ENCODE data around the gene SENP5.
A peak's percentile ranks its signal among the peaks of the same experiment; 100 is the strongest.
"Not testable (repeated sequence)": the region's sequence is repeated elsewhere in the genome, so short reads cannot be mapped to it uniquely, and the experiment has no call there.

Gene SENP5, protein sequence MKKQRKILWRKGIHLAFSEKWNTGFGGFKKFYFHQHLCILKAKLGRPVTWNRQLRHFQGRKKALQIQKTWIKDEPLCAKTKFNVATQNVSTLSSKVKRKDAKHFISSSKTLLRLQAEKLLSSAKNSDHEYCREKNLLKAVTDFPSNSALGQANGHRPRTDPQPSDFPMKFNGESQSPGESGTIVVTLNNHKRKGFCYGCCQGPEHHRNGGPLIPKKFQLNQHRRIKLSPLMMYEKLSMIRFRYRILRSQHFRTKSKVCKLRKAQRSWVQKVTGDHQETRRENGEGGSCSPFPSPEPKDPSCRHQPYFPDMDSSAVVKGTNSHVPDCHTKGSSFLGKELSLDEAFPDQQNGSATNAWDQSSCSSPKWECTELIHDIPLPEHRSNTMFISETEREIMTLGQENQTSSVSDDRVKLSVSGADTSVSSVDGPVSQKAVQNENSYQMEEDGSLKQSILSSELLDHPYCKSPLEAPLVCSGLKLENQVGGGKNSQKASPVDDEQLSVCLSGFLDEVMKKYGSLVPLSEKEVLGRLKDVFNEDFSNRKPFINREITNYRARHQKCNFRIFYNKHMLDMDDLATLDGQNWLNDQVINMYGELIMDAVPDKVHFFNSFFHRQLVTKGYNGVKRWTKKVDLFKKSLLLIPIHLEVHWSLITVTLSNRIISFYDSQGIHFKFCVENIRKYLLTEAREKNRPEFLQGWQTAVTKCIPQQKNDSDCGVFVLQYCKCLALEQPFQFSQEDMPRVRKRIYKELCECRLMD

DNA sequence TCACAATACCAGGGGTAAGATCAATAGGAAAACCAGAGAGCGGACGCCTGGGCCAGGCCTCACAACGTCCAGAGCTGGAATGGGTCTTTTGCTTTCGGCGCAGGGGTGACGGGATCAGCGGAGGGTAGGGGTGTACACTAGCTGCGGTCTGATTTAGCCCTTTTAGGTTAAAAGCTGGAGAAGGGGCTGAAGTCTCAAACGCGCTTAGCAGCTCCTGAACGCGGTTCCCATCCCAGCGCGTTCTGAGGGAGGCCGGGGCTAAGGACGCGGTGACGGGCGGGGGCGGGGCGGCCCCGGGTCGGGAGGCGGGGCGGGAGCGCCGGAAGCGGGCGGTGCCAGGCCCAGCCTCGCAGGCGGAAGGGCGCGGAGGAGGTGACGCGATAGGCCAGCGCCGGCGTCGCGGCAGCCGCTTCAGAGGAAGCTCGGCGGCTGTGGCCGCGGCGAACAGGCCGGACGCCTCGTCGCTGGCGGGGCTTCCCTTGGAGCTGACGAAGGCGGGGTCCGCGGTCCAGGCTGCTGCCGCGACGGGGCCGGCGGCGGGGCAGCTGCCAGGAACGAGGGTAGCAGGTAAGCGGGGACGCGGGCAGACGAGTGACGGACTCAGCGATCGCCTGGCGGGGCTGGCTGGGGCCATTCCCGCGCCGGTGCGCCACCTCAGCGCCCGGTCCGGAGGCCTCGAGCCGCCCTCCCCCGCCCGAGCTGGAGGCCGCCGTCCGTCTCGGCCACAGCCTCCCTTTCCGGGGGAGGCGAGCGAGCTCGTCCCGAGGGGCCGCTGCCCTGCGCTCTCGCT, at the start of gene SENP5:
TSS of gene SENP5 (plus strand) at position 414 of the 790 bp plus-strand sequence. CDS start 17,262 bp downstream, outside the sequence.
- peak; percentile 60 to 71 for DNase-seq (ENCODE audit: low read depth in 2 of 2)

DNA sequence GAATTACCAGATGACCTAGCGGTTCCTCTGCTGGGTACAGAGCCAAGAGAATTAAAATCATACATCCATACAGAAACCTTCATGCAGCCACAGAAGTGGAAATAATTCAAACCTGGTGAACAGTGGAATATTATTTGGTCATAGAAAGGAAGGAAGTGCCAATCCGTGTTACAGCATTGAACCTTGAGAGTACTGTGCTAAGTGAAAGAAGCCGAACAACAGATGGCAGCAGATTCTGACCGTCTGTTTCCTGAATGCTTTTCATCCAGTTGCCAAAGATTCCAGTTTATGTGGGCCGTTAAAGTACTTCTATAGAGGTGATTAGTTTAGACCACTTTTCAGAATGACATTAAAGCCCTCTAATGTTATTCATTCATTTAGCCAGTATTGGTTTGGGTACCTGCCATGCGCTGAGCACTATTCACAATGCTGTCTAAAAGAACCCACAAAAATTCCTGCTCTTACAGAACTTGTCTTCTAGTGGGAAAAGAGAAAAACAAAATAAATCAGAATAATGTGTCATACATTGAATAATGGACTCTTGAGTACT, 45.8 kb upstream of the SENP5 start:
- DNase-seq (ENCODE audit: low read depth in 2 of 2): no peak

DNA sequence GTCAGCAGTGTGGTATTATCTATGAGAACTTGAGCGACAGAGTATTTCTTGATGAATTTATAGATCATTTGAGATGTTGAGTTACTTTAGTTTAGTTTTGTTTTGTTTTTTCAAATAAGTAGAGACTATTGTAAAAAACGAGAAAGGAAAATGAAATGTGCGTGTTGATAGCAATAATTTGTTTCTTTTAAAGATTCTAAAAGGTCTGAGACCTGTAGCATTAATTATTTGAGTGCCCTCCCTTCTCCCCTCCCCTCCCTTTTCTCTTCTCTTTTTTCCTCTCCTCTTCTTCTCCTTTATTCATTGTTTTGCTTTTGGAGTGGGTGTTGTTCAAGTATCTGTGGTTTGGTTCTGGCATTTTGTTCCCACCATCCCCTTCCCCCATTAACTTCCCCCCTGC, 38.1 kb upstream of the SENP5 start:
- DNase-seq (ENCODE audit: low read depth in 2 of 2): not testable (repeated sequence)

DNA sequence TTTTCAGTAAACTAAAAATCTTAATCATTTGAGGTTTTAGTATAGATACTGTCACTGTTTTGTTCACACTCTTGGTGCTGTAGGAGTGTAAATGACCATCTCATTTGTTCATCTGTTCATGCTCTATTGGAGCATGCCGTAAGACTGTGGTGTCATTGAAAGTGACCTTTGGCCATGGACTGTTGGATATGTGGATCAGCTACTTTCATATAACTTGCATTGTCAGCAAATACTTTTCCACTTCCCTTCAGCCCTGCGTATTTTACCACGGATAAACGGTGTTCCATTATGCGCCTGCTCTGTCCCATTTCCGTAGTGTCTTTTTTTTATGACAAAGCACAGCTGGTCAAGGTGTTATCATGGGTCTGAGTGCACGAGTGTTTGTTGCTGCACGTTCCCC, 32.6 kb upstream of the SENP5 start:
- DNase-seq (ENCODE audit: low read depth in 2 of 2): no peak

GRCh38 chr3:196836626-196837025, 31.1 kb upstream of the SENP5 start:
- not testable (repeated sequence) for DNase-seq (ENCODE audit: low read depth in 2 of 2)

GRCh38 chr3:196837819-196838420, 29.8 kb upstream of the SENP5 start:
- peak; percentile 7 to 13 for DNase-seq (ENCODE audit: low read depth in 2 of 2)

GRCh38 chr3:196839351-196839750, 28.4 kb upstream of the SENP5 start:
- not testable (repeated sequence) for DNase-seq (ENCODE audit: low read depth in 2 of 2)

DNA sequence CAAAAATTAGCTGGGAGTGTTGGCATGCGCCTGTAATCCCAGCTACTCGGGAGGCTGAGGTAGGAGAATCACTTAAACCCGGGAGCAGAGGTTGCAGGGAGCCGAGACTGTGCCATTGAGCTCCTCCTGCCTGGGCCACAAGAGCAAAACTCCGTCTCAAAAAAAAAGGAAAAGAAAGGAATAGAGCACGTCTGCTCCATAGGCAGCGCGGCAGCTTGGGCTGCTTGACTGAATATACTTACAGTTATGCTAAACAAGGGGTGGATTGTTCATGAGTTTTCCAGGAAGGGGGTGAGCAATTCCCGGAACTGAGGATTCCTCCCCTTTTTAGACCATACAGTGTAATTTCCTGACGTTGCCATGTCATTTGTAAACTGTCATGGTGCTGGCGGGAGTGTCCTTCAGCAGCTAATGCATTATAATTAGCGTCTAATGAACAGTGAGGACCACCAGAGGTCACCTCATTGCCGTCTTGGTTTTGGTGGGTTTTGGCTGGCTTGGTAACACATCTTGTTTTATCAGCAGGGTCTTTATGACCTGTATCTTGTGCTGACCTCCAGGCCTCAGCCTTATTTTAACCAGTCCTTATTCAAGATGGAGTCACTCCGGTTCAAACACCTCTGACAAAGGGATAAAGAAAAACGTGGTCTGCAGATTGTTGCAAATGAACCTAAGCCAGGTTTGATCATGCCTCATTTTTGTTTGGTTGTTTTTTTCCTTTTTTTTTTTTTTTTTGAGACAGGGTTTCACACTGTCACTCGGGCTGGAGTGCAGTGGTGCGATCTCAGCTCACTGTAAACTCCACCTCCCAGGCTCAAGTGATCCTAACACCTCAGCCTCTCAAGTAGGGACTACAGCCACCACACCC, 24.9 kb upstream of the SENP5 start:
- DNase-seq (ENCODE audit: low read depth in 2 of 2): no peak

- no peak for DNase-seq (ENCODE audit: low read depth in 2 of 2)
These were observed 24.1 kb upstream of the SENP5 start for GRCh38 chr3:196843435-196844110.

- DNase-seq (ENCODE audit: low read depth in 2 of 2): not testable (repeated sequence)
These were observed 23.2 kb upstream of the SENP5 start for GRCh38 chr3:196844235-196845219.

DNA sequence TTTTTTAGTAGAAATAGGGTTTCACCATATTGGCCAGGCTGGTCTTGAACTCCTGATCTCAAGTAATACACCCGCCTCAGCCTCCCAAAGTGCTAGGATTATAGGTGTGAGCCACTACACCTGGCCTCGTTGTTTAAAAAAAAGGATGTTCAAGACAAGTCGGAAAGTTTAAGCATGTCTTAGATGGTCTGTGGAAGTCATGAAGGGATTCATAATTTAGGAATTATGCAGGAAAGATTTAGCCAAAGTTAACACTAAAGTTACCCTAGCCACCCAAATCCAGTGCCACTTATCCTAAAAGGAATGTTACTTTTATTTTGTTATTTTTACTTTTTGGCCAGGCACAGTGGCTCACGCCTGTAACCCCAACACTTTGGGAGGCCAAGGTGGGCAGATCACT, 19.3 kb upstream of the SENP5 start:
- not testable (repeated sequence) for DNase-seq (ENCODE audit: low read depth in 2 of 2)

DNA sequence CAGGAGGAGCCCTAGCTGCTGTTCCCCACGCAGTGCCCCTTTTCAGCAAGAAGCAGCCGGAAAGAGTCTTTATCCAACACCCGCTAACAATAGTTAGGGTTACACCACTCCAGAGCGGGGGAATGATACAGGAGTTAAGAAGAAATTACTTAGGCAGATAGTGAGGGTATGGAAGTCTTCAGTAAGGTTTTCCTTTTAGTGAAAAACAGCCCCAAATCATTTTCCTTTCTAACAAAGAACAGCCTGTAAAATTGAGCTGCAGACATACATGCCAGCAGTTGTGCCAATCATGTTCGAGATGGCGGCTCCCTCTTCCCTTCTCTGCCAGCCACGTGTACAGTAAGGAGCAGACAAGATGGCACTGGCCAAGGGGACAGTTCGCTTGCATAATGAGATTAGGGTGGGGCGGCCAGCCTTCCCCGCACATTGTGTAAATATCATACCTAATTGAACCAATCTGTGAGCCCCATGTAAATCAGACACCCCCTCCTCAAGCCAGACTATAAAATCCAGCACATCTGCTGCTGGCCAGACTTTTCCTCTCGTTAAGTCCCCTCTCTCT, 18.5 kb upstream of the SENP5 start:
- no peak for DNase-seq (ENCODE audit: low read depth in 2 of 2)

GRCh38 chr3:196863000-196863399, 4.7 kb upstream of the SENP5 start:
- not testable (repeated sequence) for DNase-seq (ENCODE audit: low read depth in 2 of 2)

DNA sequence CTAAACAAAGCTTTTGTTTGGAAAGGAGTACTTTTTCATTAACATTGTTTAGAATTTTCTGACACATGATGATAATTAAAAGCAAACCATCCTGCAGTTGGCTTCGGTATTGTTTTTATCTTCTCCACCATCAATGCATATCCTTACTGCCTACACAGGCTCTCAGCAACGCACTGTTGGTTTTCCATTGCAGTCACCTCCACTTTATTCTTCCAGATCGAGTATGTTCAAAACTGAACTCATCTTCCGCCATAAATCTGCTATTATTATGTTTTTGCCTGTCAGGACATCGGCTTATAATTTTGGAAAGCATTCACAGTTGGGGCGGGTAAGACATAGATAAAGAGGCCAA, 589 bp upstream of the SENP5 start:
- DNase-seq (ENCODE audit: low read depth in 2 of 2): no peak

DNA sequence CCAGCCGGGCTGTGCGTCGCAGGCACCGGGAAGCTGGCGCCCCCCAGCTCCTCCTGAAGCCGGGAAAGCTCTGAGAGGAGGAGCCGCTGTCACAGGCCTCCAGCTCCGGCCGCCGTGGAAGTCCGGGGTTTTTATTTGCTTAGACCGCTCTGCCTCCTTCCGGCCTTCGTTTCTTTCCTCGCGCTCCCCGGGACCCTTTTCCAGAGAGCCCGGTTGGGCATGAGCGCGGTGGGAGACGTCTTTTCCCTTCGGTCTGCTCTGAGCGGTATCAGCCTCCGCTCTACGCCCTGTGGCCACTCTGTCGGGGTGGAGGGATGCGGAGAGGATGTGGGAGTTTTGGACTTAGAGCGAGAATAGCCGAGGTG, 559 bp downstream of the SENP5 start:
- no peak for DNase-seq (ENCODE audit: low read depth in 2 of 2)

GRCh38 chr3:196872316-196872715, 4.6 kb downstream of the SENP5 start:
- DNase-seq (ENCODE audit: low read depth in 2 of 2): no peak

- DNase-seq (ENCODE audit: low read depth in 2 of 2): not testable (repeated sequence)
These were observed 6.9 kb downstream of the SENP5 start for GRCh38 chr3:196874511-196875094.

- DNase-seq (ENCODE audit: low read depth in 2 of 2): no peak
These were observed 7.5 kb downstream of the SENP5 start for GRCh38 chr3:196875258-196875657.

Data from fibroblast of skin of left biceps (primary cell).